Chondrocyte (in vitro differentiated cells): ENCODE measurements around the gene NMU. TPM values are rescaled to one million over a fixed set of nuclear protein-coding genes. Genes with fewer than 3 reads are reported as not detected.

Source experiments
- DNase-seq: peaks from one replicate; pipeline ENCODE4 v3.0.0; 2021; ENCODE audit warnings: mixed read lengths, low spot score
- H3K27ac Mint-ChIP-seq: one replicate; pipeline ENCODE4 v1.8.0; 2021; ENCODE audit warnings: mild to moderate bottlenecking, moderate library complexity, mixed read lengths; ENCODE audit not compliant: unreplicated experiment
- H3K27me3 Mint-ChIP-seq: 2 replicates; pipeline ENCODE4 v1.8.0; 2021; ENCODE audit warnings: low read depth, mixed read lengths
- H3K36me3 Mint-ChIP-seq: 2 replicates; pipeline ENCODE4 v1.8.0; 2021; ENCODE audit warnings: low read depth, mixed read lengths
- H3K4me1 Mint-ChIP-seq: 2 replicates; pipeline ENCODE4 v1.8.0; 2021; ENCODE audit warnings: low read depth, mild to moderate bottlenecking, mixed read lengths
- H3K4me3 Mint-ChIP-seq: one replicate; pipeline ENCODE4 v1.8.0; 2021; ENCODE audit warnings: mild to moderate bottlenecking, moderate library complexity, mixed read lengths; ENCODE audit not compliant: unreplicated experiment
- H3K9me3 Mint-ChIP-seq: 2 replicates; pipeline ENCODE4 v1.8.0; 2021; ENCODE audit warnings: low read depth, mixed read lengths
- total RNA-seq: library from RNA; stranded (reverse); gene quantifications from 3 replicates; pipeline ENCODE4 v1.2.1, GENCODE V29; 2021
- TF ChIP-seq, protein P1 (sequence below): fragments of 200-600 bp; sonication (generic); IDR thresholded peaks from 2 replicates; pipeline ENCODE4 v1.5.0; 2021; ENCODE audit warnings: antibody characterized with exemption, mild to moderate bottlenecking, moderate library complexity

The NMU gene
- total RNA-seq, 1 donor from 2014 or later = 0.80 TPM

DNA sequence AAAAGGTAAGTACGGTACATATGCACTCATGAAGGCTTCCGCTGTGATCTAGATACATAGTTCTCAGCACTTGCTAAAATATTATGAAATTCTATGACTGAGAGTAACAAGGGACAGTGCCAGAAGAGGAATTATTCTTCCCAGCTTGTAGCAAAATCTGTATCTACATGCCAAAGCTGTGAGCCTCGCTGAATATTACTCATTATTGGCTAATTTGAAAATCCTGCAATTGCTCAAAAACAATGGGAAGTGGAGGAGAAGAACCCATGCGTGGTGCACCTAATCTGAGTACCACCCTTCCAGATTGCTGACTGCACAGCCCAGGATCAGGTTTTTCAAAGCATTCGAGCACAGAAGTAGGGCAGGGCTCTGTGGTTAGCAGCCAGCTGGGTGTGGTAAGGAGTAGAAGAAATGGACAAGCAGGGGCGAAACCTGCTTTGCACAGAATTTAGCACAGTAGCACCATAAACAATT is 26.7 kb downstream of the NMU start:
- no peaks in the 10 kb centered on the region for H3K36me3 Mint-ChIP-seq
- TF ChIP-seq, protein P1, sequence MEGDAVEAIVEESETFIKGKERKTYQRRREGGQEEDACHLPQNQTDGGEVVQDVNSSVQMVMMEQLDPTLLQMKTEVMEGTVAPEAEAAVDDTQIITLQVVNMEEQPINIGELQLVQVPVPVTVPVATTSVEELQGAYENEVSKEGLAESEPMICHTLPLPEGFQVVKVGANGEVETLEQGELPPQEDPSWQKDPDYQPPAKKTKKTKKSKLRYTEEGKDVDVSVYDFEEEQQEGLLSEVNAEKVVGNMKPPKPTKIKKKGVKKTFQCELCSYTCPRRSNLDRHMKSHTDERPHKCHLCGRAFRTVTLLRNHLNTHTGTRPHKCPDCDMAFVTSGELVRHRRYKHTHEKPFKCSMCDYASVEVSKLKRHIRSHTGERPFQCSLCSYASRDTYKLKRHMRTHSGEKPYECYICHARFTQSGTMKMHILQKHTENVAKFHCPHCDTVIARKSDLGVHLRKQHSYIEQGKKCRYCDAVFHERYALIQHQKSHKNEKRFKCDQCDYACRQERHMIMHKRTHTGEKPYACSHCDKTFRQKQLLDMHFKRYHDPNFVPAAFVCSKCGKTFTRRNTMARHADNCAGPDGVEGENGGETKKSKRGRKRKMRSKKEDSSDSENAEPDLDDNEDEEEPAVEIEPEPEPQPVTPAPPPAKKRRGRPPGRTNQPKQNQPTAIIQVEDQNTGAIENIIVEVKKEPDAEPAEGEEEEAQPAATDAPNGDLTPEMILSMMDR = no peak

DNA sequence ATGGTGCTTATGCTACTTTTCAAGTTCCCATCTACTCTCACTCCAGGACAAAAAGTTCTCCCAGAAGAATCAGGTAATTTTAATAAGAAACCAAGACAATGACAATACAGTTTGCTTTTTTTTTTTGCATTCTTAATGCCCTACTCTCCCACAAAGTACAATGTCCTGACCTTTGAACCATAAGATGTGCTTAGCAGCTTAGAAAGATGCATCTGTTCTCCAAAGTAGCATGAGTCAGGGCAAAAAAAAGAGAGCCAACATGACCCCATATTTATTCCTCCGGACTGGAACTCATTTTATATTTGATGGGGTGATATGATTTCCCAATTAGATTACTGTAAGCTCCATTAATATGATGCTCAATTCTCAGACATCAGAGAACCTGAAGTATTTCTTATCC is 27.5 kb downstream of the NMU start:
- H3K27me3 Mint-ChIP-seq = peaks cover 6% of the 10 kb centered on the region
- H3K36me3 Mint-ChIP-seq = no peaks in the 10 kb centered on the region
- no peaks in the 10 kb centered on the region for H3K9me3 Mint-ChIP-seq
- no peak for DNase-seq
- H3K4me1 Mint-ChIP-seq = no peaks in the 10 kb centered on the region
- H3K27ac Mint-ChIP-seq = no peak overlapping the region
- H3K4me3 Mint-ChIP-seq = no peak overlapping the region
- TF ChIP-seq, protein P1 = no peak

More for the DNA sequence above, 26.7 kb downstream of the NMU start:
- peaks cover 6% of the 10 kb centered on the region for H3K27me3 Mint-ChIP-seq
- H3K9me3 Mint-ChIP-seq = no peaks in the 10 kb centered on the region
- H3K4me3 Mint-ChIP-seq = no peak overlapping the region
- no peak for DNase-seq
- no peak overlapping the region for H3K27ac Mint-ChIP-seq
- no peaks in the 10 kb centered on the region for H3K4me1 Mint-ChIP-seq

DNA sequence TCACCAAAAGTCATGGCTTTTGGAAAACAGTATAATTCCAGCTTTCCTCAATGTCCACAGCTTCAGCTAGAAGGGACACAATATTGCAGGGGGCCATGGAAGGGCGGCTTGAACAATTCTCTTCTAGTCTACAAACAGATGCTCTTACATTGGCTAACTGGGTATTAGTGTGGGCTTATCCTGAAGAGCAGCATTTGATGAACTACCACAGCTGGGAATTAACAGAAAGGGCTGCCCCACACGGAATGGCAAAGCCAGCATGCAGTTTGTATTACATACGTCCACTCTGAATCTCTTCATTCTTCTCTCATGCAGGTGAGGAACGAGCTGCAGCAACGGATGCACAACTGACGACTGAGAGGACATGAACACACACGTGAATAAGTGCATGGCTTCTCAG is 31.1 kb downstream of the NMU start:
- Mint-ChIP-seq H3K4me1 (no peaks in the 10 kb centered on the region), H3K27ac (no peak overlapping the region), H3K27me3 (peaks cover 11% of the 10 kb centered on the region), H3K4me3 (no peak overlapping the region), H3K9me3 (no peaks in the 10 kb centered on the region), H3K36me3 (no peaks in the 10 kb centered on the region)
- TF ChIP-seq, protein P1 = no peak
- DNase-seq = no peak

DNA sequence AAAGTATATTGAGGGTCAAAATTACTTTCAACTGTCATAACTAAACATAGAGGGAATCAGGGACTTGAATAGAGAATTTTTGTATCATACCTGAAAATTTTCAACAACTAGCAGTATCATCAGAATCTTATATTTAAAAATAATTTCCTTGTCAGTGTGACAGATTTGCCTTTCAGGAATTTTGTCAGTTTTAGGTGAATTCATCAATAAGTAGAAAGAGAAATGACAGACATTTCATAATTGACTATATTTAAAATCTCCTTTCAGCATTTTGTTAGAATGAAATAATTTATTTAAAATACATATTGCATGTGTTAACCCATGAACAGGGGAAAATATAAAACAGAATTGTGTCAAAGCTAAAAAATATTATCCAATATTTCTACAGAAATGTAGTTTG is 35.5 kb downstream of the NMU start:
- TF ChIP-seq, protein P1 = no peak
- Mint-ChIP-seq H3K9me3 (peaks cover 5% of the 10 kb centered on the region), H3K4me1 (no peaks in the 10 kb centered on the region), H3K36me3 (peaks cover 2% of the 10 kb centered on the region), H3K27me3 (peaks cover 16% of the 10 kb centered on the region), H3K4me3 (no peak overlapping the region), H3K27ac (no peak overlapping the region)
- DNase-seq = no peak

DNA sequence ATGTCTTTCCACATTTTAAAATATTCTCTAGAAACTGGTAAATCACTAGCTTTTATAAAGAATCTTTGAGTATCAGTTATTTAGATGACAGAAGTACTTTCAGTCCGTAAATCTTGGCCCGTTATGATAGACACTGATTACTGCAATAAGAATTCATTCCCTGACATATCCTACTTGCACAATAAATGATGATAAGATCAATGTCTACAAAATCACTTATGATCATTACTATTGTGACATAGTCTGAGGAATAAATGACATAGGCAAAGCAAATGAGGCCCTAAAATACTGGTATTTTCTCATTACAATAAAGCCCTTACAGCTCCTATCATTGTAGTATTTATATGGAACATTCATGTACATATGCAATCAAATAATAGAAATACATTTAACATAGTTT is 37.5 kb downstream of the NMU start:
- Mint-ChIP-seq H3K4me3 (no peak overlapping the region), H3K4me1 (no peaks in the 10 kb centered on the region), H3K36me3 (peaks cover 2% of the 10 kb centered on the region), H3K27ac (no peak overlapping the region), H3K27me3 (peaks cover 10% of the 10 kb centered on the region), H3K9me3 (peaks cover 5% of the 10 kb centered on the region)
- TF ChIP-seq, protein P1 = no peak
- no peak for DNase-seq
